Nephron progenitor cell (in vitro differentiated cells): Measurements from ENCODE around the gene TRIM67.
"Not testable (repeated sequence)": the region's sequence is repeated elsewhere in the genome, so short reads cannot be mapped to it uniquely, and the experiment has no call there.

Source experiments
- DNase-seq: peaks from one replicate; pipeline ENCODE4 v3.0.0; 2021
- H3K27ac Mint-ChIP-seq: 2 replicates; pipeline ENCODE4 v1.8.0; 2021; ENCODE audit warnings: mild to moderate bottlenecking, moderate library complexity, mixed read lengths
- H3K27me3 Mint-ChIP-seq: 2 replicates; pipeline ENCODE4 v1.8.0; 2021; ENCODE audit warnings: mild to moderate bottlenecking, low read depth, mixed read lengths; ENCODE audit not compliant: poor library complexity
- H3K36me3 Mint-ChIP-seq: 2 replicates; pipeline ENCODE4 v1.8.0; 2021; ENCODE audit warnings: low read depth, mixed read lengths
- H3K4me1 Mint-ChIP-seq: 2 replicates; pipeline ENCODE4 v1.8.0; 2021; ENCODE audit warnings: mixed read lengths
- H3K4me3 Mint-ChIP-seq: 2 replicates; pipeline ENCODE4 v1.8.0; 2021; ENCODE audit warnings: mild to moderate bottlenecking, moderate library complexity, mixed read lengths
- H3K9me3 Mint-ChIP-seq: 2 replicates; pipeline ENCODE4 v1.8.0; 2021; ENCODE audit warnings: mild to moderate bottlenecking, moderate library complexity, mixed read lengths
- TF ChIP-seq, protein P1 (sequence below): fragments of 200-600 bp; sonication (generic); IDR thresholded peaks from 2 replicates; pipeline ENCODE4 v1.5.0; 2021; ENCODE audit warnings: antibody characterized with exemption

The TRIM67 gene

DNA sequence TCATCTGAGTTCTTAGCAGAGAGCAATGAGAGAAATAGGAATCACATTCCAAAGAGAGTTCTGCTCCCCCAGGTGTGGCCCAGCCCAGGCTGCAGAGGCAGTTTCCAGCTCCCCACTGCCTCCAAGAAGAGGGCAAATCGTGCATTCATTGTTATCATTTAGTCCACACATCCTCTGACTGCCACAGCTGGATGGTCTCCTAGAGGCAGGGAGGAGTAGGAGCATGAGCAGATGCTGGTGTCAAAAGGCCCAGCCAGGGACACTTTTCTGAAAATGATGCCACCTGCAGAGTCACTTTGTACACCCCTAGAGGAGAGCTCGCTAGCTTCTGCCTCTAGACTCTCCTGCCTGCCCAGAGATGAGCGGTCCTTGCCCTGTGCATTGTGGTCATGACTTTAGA, 45.6 kb downstream of the TRIM67 start:
- Mint-ChIP-seq H3K36me3 (no peaks in the 10 kb centered on the region), H3K4me3 (no peak overlapping the region), H3K27ac (no peak overlapping the region), H3K9me3 (no peaks in the 10 kb centered on the region), H3K4me1 (peaks cover 20% of the 10 kb centered on the region), H3K27me3 (peaks cover 65% of the 10 kb centered on the region)
- DNase-seq: no peak
- TF ChIP-seq, protein P1, sequence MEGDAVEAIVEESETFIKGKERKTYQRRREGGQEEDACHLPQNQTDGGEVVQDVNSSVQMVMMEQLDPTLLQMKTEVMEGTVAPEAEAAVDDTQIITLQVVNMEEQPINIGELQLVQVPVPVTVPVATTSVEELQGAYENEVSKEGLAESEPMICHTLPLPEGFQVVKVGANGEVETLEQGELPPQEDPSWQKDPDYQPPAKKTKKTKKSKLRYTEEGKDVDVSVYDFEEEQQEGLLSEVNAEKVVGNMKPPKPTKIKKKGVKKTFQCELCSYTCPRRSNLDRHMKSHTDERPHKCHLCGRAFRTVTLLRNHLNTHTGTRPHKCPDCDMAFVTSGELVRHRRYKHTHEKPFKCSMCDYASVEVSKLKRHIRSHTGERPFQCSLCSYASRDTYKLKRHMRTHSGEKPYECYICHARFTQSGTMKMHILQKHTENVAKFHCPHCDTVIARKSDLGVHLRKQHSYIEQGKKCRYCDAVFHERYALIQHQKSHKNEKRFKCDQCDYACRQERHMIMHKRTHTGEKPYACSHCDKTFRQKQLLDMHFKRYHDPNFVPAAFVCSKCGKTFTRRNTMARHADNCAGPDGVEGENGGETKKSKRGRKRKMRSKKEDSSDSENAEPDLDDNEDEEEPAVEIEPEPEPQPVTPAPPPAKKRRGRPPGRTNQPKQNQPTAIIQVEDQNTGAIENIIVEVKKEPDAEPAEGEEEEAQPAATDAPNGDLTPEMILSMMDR: no peak

DNA sequence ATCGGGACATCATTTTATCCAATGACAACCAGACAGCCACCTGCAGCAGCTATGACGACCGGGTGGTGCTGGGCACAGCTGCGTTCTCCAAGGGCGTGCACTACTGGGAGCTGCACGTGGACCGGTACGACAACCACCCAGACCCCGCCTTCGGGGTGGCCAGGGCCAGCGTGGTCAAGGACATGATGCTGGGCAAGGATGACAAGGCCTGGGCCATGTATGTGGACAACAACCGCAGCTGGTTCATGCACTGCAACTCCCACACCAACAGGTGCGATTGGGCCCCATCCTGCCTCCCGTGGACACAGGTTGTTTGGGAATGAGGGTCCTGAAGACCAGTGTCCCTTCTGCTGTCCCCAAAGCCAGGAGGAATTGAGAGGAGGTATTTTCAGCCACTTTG, 47.1 kb downstream of the TRIM67 start:
- TF ChIP-seq, protein P1: no peak
- H3K27me3 Mint-ChIP-seq: peaks cover 71% of the 10 kb centered on the region
- no peak for DNase-seq
- peaks cover 11% of the 10 kb centered on the region for H3K4me1 Mint-ChIP-seq
- H3K27ac Mint-ChIP-seq: no peak overlapping the region
- no peaks in the 10 kb centered on the region for H3K9me3 Mint-ChIP-seq
- H3K4me3 Mint-ChIP-seq: no peak overlapping the region
- no peaks in the 10 kb centered on the region for H3K36me3 Mint-ChIP-seq

DNA sequence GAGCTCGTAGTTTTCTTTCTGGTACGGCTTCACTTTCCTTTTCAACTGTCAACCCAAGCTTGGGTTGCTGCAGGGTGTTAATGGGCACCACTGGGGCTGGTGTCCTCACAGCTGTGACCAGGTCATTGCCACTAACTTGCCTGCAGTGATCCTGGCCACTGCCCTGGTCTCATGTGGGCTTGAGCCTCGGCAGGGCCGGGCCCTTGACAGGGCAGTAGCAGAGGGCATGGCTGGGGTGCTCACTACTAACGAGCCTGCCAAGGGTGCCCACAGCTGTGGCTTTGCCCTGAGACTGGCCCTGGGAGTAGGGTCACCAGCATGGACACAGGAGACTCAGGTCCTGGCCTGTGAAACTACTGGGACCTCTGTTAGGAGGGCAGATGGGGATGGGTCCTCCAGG, 47.7 kb downstream of the TRIM67 start:
- peaks cover 6% of the 10 kb centered on the region for H3K4me1 Mint-ChIP-seq
- DNase-seq: no peak
- H3K36me3 Mint-ChIP-seq: no peaks in the 10 kb centered on the region
- H3K27me3 Mint-ChIP-seq: peaks cover 71% of the 10 kb centered on the region
- no peak overlapping the region for H3K4me3 Mint-ChIP-seq
- H3K9me3 Mint-ChIP-seq: no peaks in the 10 kb centered on the region
- H3K27ac Mint-ChIP-seq: no peak overlapping the region
- TF ChIP-seq, protein P1: no peak

DNA sequence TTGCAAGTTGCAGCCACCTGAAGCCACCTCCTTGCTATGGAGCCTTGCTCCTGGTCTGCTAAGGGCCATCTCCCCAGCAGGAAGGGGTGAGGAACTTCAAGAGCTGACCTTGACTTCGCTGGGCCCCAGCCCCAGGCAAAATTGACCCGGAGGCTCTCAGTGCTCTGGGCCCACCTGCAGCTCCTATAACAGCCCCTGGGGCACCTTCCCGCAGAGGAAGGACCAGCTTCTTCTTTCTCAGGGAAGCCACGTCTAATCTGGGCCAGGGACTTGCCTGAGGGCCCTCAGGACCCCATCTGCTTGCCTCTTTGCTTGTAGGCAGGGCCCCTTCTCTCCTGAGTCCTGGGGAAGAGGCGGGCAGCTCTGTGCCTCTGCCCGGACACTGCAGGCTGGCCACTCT, 48.3 kb downstream of the TRIM67 start:
- Mint-ChIP-seq H3K4me1 (peaks cover under 1% of the 10 kb centered on the region), H3K36me3 (no peaks in the 10 kb centered on the region), H3K9me3 (no peaks in the 10 kb centered on the region), H3K4me3 (no peak overlapping the region), H3K27ac (no peak overlapping the region), H3K27me3 (peaks cover 71% of the 10 kb centered on the region)
- TF ChIP-seq, protein P1: no peak
- DNase-seq: no peak

DNA sequence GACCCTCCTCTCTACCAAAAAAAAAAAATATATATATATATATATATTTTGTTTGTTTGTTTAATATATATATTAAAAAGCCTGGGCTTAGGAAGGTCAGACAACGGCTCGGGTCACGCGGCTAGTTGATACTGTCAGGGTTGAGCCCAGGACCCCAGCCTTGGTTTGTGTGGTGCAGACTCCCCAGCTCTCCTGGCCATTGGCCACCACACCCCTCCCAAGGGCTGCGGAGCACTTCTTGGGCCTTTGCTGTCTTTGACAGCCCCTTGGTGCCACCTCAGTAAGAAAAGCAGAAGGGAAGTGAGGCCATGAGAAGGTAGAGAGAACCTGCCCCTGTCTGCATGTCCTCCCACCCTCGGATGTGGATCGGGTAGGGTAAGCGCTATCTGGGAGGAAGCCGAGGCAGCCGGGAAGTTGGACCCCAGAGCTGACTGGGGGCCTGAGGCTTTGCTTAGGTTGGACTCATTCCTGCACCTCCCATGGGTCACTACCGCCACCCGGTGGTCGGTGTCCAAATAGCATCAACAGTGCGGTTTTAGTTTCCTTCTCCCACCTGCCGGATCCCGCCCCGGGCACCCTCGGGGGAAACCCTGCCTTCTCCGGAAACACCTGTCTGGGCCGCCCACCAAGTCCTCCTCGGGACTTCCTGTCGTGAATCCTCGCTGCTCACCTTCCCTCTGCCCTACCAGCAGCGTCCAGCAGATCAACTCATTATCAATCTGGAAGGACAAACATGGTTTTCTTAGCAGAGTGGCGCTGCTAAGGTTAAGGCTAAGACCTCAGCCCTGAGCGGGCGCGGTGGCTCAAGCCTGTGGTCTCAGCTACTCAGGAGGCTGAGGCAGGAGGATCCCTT, 49.4 kb downstream of the TRIM67 start:
- TF ChIP-seq, protein P1: peak; percentile 96
- DNase-seq: peak; percentile 93
- no peaks in the 10 kb centered on the region for H3K36me3 Mint-ChIP-seq
- H3K4me3 Mint-ChIP-seq: peak overlapping the region; percentile 78
- H3K9me3 Mint-ChIP-seq: no peaks in the 10 kb centered on the region
- H3K27ac Mint-ChIP-seq: no peak overlapping the region
- H3K27me3 Mint-ChIP-seq: peaks cover 75% of the 10 kb centered on the region
- H3K4me1 Mint-ChIP-seq: no peaks in the 10 kb centered on the region

DNA sequence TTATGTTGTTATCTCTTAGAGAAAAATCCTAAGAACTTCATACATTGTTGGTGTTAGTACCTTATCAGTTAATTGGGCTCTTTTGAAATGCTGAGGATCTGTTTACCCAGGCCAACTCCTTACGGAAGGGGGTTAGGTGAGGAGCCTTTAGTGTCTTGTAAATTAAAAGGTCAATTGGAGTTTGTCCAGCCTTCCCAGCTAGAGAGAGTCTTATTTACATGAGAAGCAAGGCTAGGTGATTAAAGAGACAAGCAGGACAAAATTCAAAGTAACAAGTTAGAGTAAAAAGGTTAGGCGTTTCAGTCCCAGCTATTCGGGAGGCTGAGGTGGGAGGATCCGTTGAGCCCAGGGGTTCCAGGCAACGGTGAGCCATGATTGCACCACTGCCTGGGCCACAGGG, 50.4 kb downstream of the TRIM67 start:
- not testable (repeated sequence) for H3K36me3 Mint-ChIP-seq, H3K4me3 Mint-ChIP-seq, H3K9me3 Mint-ChIP-seq, H3K27ac Mint-ChIP-seq, H3K4me1 Mint-ChIP-seq, DNase-seq
- H3K27me3 Mint-ChIP-seq: peaks cover 77% of the 10 kb centered on the region
